ENCODE data around the gene TASOR2. TPM values are rescaled to one million over a fixed set of nuclear protein-coding genes. Genes with fewer than 3 reads are reported as not detected.

Gene TASOR2
- total RNA-seq, 2 experiments from 2014 or later: 36.4 to 37.7 TPM

Other genes starting within 250 kb of the TASOR2 start
- not detected for gene CALML5, start 185.3 kb upstream of the TASOR2 start, total RNA-seq
- not detected for gene CALML3, start 159.9 kb upstream of the TASOR2 start, total RNA-seq
- 1 to 10 TPM; 7.0 to 7.2 TPM for gene ASB13, start 18.2 kb upstream of the TASOR2 start, total RNA-seq
- gene GDI2, start 128.6 kb downstream of the TASOR2 start, total RNA-seq: 100 to 1,000 TPM; 277 to 288 TPM
- 1 to 10 TPM; 3.6 to 3.9 TPM for gene ANKRD16, start 205.1 kb downstream of the TASOR2 start, total RNA-seq
- 10 to 100 TPM; 40.4 to 42.7 TPM for gene FBH1, start 205.4 kb downstream of the TASOR2 start, total RNA-seq

Measured in activated naive CD4-positive, alpha-beta T cell treated with anti-CD3 and anti-CD28 coated beads for 36 hours (primary cell).